HFFc6 (cell line): ENCODE measurements around the gene TMEM120B. TPM values are rescaled to one million over a fixed set of nuclear protein-coding genes. Genes with fewer than 3 reads are reported as not detected.
A peak's percentile ranks its signal among the peaks of the same experiment; 100 is the strongest.

Experiments
- DNase-seq: peaks from one replicate; pipeline ENCODE4 v3.0.0-alpha.2; 2018
- H3K27ac Mint-ChIP-seq: 2 replicates; pipeline ENCODE4 v1.8.0; 2020; ENCODE audit warnings: mild to moderate bottlenecking, mixed read lengths
- H3K27me3 Mint-ChIP-seq: 2 replicates; pipeline ENCODE4 v1.8.0; 2021; ENCODE audit warnings: mild to moderate bottlenecking, moderate library complexity, mixed read lengths; ENCODE audit not compliant: insufficient read depth
- H3K36me3 Mint-ChIP-seq: 2 replicates; pipeline ENCODE4 v1.8.0; 2021; ENCODE audit warnings: low read depth, mixed read lengths
- H3K4me1 Mint-ChIP-seq: 2 replicates; pipeline ENCODE4 v1.8.0; 2020; ENCODE audit warnings: low read depth, mixed read lengths
- H3K4me3 Mint-ChIP-seq: 2 replicates; pipeline ENCODE4 v1.8.0; 2020; ENCODE audit warnings: mild to moderate bottlenecking, moderate library complexity, mixed read lengths
- H3K9me3 Mint-ChIP-seq: 2 replicates; pipeline ENCODE4 v1.8.0; 2020; ENCODE audit warnings: mild to moderate bottlenecking, mixed read lengths
- CTCF ChIP-seq: fragments of 200-600 bp; sonication (generic); IDR thresholded peaks from 2 replicates; pipeline ENCODE4 v1.5.0; 2021; ENCODE audit warnings: antibody characterized with exemption, mild to moderate bottlenecking
- total RNA-seq, 6 experiments: library from RNA; stranded (reverse); fragmentation: NEBNext Ultra II Directional; extraction: Animal tissue kit (Norgen Biotek cat#: 25700); gene quantifications; 2 replicates in 1 of 6; 3 replicates in 5 of 6; pipeline ENCODE4 v1.2.3, GENCODE V29; 2021

The TMEM120B gene
- total RNA-seq, 6 experiments from 2014 or later: 9.7 to 13.8 (median 12.6) TPM

DNA sequence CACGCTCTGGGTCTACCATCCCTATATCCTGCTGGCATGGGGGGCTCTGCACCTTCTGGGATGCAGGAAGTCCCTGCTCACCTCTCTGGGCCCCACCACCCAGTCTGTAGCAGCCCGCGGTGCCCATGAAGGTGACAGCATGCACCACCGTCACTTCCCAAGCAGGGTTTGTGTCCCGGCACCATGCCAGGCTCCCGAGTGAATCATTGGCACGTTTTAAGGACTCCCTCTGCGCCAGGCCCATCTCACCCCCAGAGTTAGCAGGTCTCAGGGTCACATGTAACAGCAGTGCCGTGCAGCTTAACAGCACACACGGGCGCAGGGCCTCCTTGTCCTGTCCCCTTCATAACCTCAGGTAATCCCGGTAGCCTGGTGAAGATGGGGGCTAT is 111.2 kb downstream of the TMEM120B start:
- Mint-ChIP-seq H3K36me3 (peaks cover 24% of the 10 kb centered on the region), H3K4me3 (no peak overlapping the region), H3K4me1 (no peaks in the 10 kb centered on the region), H3K9me3 (no peaks in the 10 kb centered on the region), H3K27me3 (peaks cover 8% of the 10 kb centered on the region), H3K27ac (no peak overlapping the region)
- no peak for DNase-seq
- no peak for TF ChIP-seq CTCF

- no peak for TF ChIP-seq CTCF
- Mint-ChIP-seq H3K4me1 (no peaks in the 10 kb centered on the region), H3K27me3 (peaks cover 9% of the 10 kb centered on the region), H3K9me3 (no peaks in the 10 kb centered on the region), H3K36me3 (peaks cover 22% of the 10 kb centered on the region), H3K27ac (no peak overlapping the region), H3K4me3 (no peak overlapping the region)
- DNase-seq: no peak
Observed at GRCh38 chr12:121825041-121825523, 112.5 kb downstream of the TMEM120B start.

- peaks cover 26% of the 10 kb centered on the region for H3K36me3 Mint-ChIP-seq
- H3K27me3 Mint-ChIP-seq: peaks cover 9% of the 10 kb centered on the region
- no peaks in the 10 kb centered on the region for H3K9me3 Mint-ChIP-seq
- H3K27ac Mint-ChIP-seq: no peak overlapping the region; the same call in 1 of the 2 replicates
- no peaks in the 10 kb centered on the region for H3K4me1 Mint-ChIP-seq
- no peak for DNase-seq
- no peak for TF ChIP-seq CTCF
- no peak overlapping the region; the same call in 1 of the 2 replicates for H3K4me3 Mint-ChIP-seq
Observed at GRCh38 chr12:121826318-121827150, 114.0 kb downstream of the TMEM120B start.

DNA sequence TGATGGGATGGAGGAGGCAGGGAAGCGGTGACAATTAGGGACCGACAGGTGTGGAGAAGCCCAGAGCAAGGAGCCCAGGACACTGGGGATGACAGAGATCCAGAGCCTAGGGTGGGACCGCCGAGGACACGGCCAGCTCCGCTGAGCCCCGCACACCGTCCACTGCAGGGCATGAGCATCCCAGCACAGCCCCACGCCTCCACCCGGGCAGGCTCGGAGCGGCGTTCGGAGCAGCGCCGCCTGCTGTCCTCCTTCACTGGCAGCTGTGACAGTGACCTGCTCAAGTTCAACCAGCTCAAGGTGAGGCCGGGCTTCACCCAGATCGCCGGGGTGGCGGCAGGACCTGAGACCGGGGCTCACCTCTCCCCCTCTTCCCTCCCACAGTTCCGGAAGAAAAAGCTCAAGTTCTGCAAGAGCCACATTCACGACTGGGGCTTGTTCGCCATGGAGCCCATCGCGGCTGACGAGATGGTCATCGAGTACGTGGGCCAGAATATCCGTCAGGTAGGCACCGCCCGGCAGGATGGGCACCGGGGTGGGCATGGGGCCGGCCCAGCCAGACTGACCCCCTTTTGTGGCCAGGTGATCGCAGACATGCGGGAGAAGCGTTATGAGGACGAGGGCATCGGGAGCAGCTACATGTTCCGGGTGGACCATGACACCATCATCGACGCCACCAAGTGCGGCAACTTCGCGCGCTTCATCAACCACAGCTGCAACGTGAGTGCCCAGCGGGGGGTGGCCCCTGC is 115.0 kb downstream of the TMEM120B start:
- Mint-ChIP-seq H3K9me3 (no peaks in the 10 kb centered on the region), H3K4me3 (no peak overlapping the region), H3K27ac (no peak overlapping the region), H3K27me3 (peaks cover 9% of the 10 kb centered on the region), H3K36me3 (peaks cover 36% of the 10 kb centered on the region), H3K4me1 (no peaks in the 10 kb centered on the region)
- TF ChIP-seq CTCF: no peak
- DNase-seq: no peak

- Mint-ChIP-seq H3K27ac (peak overlapping the region; percentile 34; the same call in 1 of the 2 replicates), H3K9me3 (no peaks in the 10 kb centered on the region), H3K27me3 (peaks cover 9% of the 10 kb centered on the region), H3K36me3 (peaks cover 38% of the 10 kb centered on the region), H3K4me3 (no peak overlapping the region), H3K4me1 (no peaks in the 10 kb centered on the region)
- TF ChIP-seq CTCF: no peak
- DNase-seq: no peak
Observed at GRCh38 chr12:121828306-121828705, 115.8 kb downstream of the TMEM120B start.
